ENCODE data around the gene UBE3C.

GRCh38 chr7:157292770-157293412 is 154.2 kb downstream of the UBE3C start:
- no peak for TF ChIP-seq CTCF (IDR thresholded peaks at IDR 0.05; ENCODE audit: low read depth, low read length, poor library complexity, severe bottlenecking)
- TF ChIP-seq EZH2phosphoT487 (IDR thresholded peaks at IDR 0.05; ENCODE audit: borderline replicate concordance, low read length) = no peak

Measured in DOHH2 (cell line).